ENCODE measurements around the gene DZIP3.

- TF ChIP-seq ZNF687 (IDR thresholded peaks at IDR 0.05) (no peak), ZNF274 (IDR thresholded peaks at IDR 0.05; ENCODE audit: insufficient read depth, insufficient read length) (no peak), RFX5 (IDR thresholded peaks at IDR 0.05; ENCODE audit: low read depth, low read length) (no peak), CTCF (IDR thresholded peaks at IDR 0.05 in 2 of 3, conservative IDR thresholded peaks at IDR 0.05 in 1 of 3; ENCODE audit: control insufficient read depth in 2 of 3, extremely low read depth in 1 of 3, insufficient read depth in 1 of 3, low read depth in 3 of 3, low read length in 3 of 3) (no peak), RAD21 (IDR thresholded peaks at IDR 0.05; ENCODE audit: insufficient read depth, low read depth, low read length) (no peak), ELK1 (IDR thresholded peaks at IDR 0.05; ENCODE audit: low read depth, low read length) (no peak), CREB1 (IDR thresholded peaks at IDR 0.05; ENCODE audit: low read depth) (no peak), IKZF1 (conservative IDR thresholded peaks at IDR 0.05) (no peak), ATF3 (IDR thresholded peaks at IDR 0.05; ENCODE audit: borderline replicate concordance, extremely low read depth, low read depth, low read length) (no peak), BHLHE40 (IDR thresholded peaks at IDR 0.05; ENCODE audit: borderline replicate concordance in 1 of 2, low read depth in 2 of 2, low read length in 1 of 2) (no peak), BRCA1 (IDR thresholded peaks at IDR 0.05; ENCODE audit: low read depth, low read length) (no peak), MAX (IDR thresholded peaks at IDR 0.05; ENCODE audit: low read depth, low read length) (no peak), ZNF24 (IDR thresholded peaks at IDR 0.05) (no peak), POLR2A (IDR thresholded peaks at IDR 0.05; ENCODE audit: low read depth, low read length) (no peak)
Observed at GRCh38 chr3:108623504-108623903, 34.0 kb downstream of the DZIP3 start.
